DND-41 (cell line): ENCODE results near the gene IQGAP2.

Experiments used
- ATAC-seq: fragments of 200-7000 bp; cut with Tn5 transposase; 3 replicates; pipeline ENCODE4 v1.9.1; 2021; ENCODE audit warnings: low read depth; ENCODE audit not compliant: insufficient read depth
- DNase-seq: peaks from one replicate; pipeline ENCODE4 v3.0.0-alpha.2; 2020
- H2AFZ ChIP-seq: 2 replicates; pipeline ENCODE4 v1.6.0; 2012; ENCODE audit warnings: low read depth, low read length
- H3K27ac ChIP-seq: 2 replicates; pipeline ENCODE4 v1.5.1; 2012; ENCODE audit warnings: low read length, inconsistent platforms
- H3K27me3 ChIP-seq: fragments of 200-600 bp; sonication (generic); 2 replicates; pipeline ENCODE4 v1.6.0; 2012; ENCODE audit warnings: low read length, mild to moderate bottlenecking, inconsistent platforms; ENCODE audit not compliant: insufficient read depth, poor library complexity
- H3K36me3 ChIP-seq: 2 replicates; pipeline ENCODE4 v1.5.1; 2012; ENCODE audit warnings: low read length, inconsistent platforms; ENCODE audit not compliant: insufficient read depth
- H3K4me1 ChIP-seq: 2 replicates; pipeline ENCODE4 v1.5.1; 2012; ENCODE audit warnings: mild to moderate bottlenecking, low read length; ENCODE audit not compliant: insufficient read depth
- H3K4me2 ChIP-seq: 2 replicates; pipeline ENCODE4 v1.6.0; 2012; ENCODE audit warnings: mild to moderate bottlenecking, moderate library complexity, low read length, inconsistent platforms; ENCODE audit not compliant: insufficient read depth
- H3K4me3 ChIP-seq, 2 experiments: fragments of 200-600 bp in 1 of 2; shearing (Covaris generic) in 1 of 2; 2 replicates each; pipeline ENCODE4 v1.5.1; 2012 to 2016; ENCODE audit warnings: inconsistent platforms in 2 of 2, low read length in 2 of 2, mild to moderate bottlenecking in 2 of 2, low read depth in 1 of 2, moderate library complexity in 1 of 2
- H3K79me2 ChIP-seq: 2 replicates; pipeline ENCODE4 v1.6.0; 2012; ENCODE audit warnings: low read length, inconsistent platforms; ENCODE audit not compliant: insufficient read depth
- H3K9ac ChIP-seq: 2 replicates; pipeline ENCODE4 v1.6.0; 2012; ENCODE audit warnings: low read depth, mild to moderate bottlenecking, inconsistent platforms, low read length, moderate library complexity
- H3K9me3 ChIP-seq: 2 replicates; pipeline ENCODE4 v1.5.1; 2012; ENCODE audit warnings: low read length, moderate library complexity, mild to moderate bottlenecking, inconsistent platforms; ENCODE audit not compliant: insufficient read depth, severe bottlenecking
- H4K20me1 ChIP-seq: 2 replicates; pipeline ENCODE4 v1.6.0; 2012; ENCODE audit warnings: low read length; ENCODE audit not compliant: insufficient read depth
- EZH2 ChIP-seq: IDR thresholded peaks from 3 replicates; pipeline ENCODE4 v1.6.1; 2012; ENCODE audit warnings: borderline replicate concordance, low read depth, mild to moderate bottlenecking, moderate library complexity, low read length, inconsistent platforms; ENCODE audit not compliant: severe bottlenecking
- TF ChIP-seq, protein P1 (sequence below): IDR thresholded peaks from 2 replicates; pipeline ENCODE4 v1.5.1; 2012; ENCODE audit warnings: borderline replicate concordance, low read length, moderate library complexity, mild to moderate bottlenecking; ENCODE audit not compliant: poor library complexity, severe bottlenecking; ENCODE audit errors: extremely low read depth

IQGAP2 gene

DNA sequence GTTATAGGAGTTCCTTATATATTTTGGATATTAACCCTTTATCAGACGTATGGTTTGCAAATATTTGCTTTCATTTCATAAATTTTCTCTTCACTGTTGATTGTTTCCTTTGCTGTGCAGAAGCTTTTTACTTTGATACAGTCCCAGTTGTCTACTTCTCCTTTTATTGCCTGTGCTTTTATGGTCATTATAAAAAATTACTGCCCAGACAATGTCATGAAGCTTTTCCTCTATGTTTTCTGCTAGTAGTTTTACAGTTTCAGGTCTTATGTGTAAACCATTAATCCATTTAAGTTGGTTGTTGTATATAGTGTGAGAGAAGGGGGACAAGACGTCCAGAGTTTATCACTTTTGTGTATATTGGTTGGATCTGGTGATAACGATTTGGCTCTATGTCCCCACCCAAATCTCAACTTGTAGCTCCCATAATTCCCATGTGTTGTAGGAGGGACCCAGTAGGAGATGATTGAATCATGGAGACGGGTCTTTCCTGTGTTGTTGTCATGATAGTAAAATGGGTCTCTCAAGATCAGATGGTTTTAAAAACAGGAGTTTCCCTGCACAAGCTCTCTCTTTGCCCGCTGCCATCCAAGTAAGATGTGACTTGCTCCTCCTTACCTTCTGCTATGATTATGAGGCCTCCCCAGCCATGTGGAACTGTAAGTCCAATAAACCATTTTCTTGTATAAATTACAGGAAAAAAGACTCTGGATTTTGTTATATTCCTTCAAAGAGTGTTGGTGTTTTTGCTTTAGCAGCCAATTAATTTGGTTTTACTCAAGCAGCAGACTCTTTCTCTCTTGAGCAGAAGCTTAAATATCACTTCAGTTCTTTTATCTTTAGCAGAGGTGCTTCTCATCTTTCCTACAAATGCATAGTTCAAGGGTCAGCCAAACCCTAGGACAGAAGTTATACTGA lies 326.5 kb downstream of the IQGAP2 start:
- no peak for ATAC-seq

DNA sequence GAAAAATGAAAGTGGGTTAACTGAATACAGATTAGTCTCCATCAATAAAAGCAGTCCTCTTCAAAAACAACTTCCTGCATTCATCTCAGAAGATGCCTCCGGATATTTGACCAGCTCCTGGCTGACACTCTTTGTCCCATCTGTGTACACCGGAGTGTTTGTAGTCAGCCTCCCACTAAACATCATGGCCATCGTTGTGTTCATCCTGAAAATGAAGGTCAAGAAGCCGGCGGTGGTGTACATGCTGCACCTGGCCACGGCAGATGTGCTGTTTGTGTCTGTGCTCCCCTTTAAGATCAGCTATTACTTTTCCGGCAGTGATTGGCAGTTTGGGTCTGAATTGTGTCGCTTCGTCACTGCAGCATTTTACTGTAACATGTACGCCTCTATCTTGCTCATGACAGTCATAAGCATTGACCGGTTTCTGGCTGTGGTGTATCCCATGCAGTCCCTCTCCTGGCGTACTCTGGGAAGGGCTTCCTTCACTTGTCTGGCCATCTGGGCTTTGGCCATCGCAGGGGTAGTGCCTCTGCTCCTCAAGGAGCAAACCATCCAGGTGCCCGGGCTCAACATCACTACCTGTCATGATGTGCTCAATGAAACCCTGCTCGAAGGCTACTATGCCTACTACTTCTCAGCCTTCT lies 329.4 kb downstream of the IQGAP2 start:
- ATAC-seq: no peak
- no peak for DNase-seq
- no peaks in the 10 kb centered on the region for H3K79me2 ChIP-seq
- H3K27ac ChIP-seq: no peak overlapping the region
- TF ChIP-seq, protein P1, sequence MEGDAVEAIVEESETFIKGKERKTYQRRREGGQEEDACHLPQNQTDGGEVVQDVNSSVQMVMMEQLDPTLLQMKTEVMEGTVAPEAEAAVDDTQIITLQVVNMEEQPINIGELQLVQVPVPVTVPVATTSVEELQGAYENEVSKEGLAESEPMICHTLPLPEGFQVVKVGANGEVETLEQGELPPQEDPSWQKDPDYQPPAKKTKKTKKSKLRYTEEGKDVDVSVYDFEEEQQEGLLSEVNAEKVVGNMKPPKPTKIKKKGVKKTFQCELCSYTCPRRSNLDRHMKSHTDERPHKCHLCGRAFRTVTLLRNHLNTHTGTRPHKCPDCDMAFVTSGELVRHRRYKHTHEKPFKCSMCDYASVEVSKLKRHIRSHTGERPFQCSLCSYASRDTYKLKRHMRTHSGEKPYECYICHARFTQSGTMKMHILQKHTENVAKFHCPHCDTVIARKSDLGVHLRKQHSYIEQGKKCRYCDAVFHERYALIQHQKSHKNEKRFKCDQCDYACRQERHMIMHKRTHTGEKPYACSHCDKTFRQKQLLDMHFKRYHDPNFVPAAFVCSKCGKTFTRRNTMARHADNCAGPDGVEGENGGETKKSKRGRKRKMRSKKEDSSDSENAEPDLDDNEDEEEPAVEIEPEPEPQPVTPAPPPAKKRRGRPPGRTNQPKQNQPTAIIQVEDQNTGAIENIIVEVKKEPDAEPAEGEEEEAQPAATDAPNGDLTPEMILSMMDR: no peak
- no peak for TF ChIP-seq EZH2
- H3K27me3 ChIP-seq: no peaks in the 10 kb centered on the region
- H4K20me1 ChIP-seq: no peaks in the 10 kb centered on the region
- H3K4me3 ChIP-seq: no peak overlapping the region
- H3K4me2 ChIP-seq: no peak overlapping the region
- H2AFZ ChIP-seq: no peak overlapping the region
- peaks cover 10% of the 10 kb centered on the region for H3K9me3 ChIP-seq
- H3K9ac ChIP-seq: no peak overlapping the region
- no peaks in the 10 kb centered on the region for H3K4me1 ChIP-seq
- H3K36me3 ChIP-seq: no peaks in the 10 kb centered on the region

More for the DNA sequence above, 326.5 kb downstream of the IQGAP2 start:
- TF ChIP-seq, protein P1: no peak
- TF ChIP-seq EZH2: no peak
- Histone ChIP-seq H3K27ac (no peak overlapping the region), H3K9ac (no peak overlapping the region), H3K79me2 (no peaks in the 10 kb centered on the region), H3K27me3 (no peaks in the 10 kb centered on the region), H3K36me3 (no peaks in the 10 kb centered on the region), H3K4me1 (no peaks in the 10 kb centered on the region), H3K4me3 (no peak overlapping the region), H2AFZ (no peak overlapping the region), H3K9me3 (peaks cover 10% of the 10 kb centered on the region), H3K4me2 (no peak overlapping the region), H4K20me1 (no peaks in the 10 kb centered on the region)
- no peak for DNase-seq

DNA sequence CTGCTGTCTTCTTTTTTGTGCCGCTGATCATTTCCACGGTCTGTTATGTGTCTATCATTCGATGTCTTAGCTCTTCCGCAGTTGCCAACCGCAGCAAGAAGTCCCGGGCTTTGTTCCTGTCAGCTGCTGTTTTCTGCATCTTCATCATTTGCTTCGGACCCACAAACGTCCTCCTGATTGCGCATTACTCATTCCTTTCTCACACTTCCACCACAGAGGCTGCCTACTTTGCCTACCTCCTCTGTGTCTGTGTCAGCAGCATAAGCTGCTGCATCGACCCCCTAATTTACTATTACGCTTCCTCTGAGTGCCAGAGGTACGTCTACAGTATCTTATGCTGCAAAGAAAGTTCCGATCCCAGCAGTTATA lies 329.9 kb downstream of the IQGAP2 start:
- H3K9ac ChIP-seq: no peak overlapping the region
- H3K4me2 ChIP-seq: no peak overlapping the region
- H3K4me3 ChIP-seq: no peak overlapping the region

More for the DNA sequence above, 329.9 kb downstream of the IQGAP2 start:
- no peak for DNase-seq
- no peak overlapping the region for H2AFZ ChIP-seq
- no peaks in the 10 kb centered on the region for H3K36me3 ChIP-seq
- TF ChIP-seq, protein P1: no peak
- no peak for TF ChIP-seq EZH2
- peaks cover 10% of the 10 kb centered on the region for H3K9me3 ChIP-seq
- ATAC-seq: no peak
- H3K4me1 ChIP-seq: no peaks in the 10 kb centered on the region
- H3K27me3 ChIP-seq: no peaks in the 10 kb centered on the region
- H4K20me1 ChIP-seq: no peaks in the 10 kb centered on the region
- no peaks in the 10 kb centered on the region for H3K79me2 ChIP-seq
- no peak overlapping the region for H3K27ac ChIP-seq
